ENCODE data around the gene CUX1.

The CUX1 gene

DNA sequence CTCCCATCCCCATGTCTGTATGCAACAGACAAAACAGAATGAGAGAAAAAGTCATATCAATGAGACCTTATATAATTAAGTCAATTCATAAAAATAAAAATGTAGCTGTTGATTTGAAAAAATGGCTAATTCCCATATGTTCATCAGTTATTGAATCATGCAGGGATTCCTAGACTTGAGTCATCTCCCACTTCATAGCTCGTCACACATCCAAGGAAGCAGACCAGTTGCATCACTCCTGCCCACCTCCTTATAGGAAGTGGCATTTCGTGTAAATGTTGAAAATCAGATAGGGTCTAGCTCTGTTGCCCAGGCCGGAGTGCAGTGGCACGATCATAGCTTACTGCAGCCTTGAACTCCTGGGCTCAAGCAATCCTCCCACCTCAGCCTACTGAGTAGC lies 413.2 kb downstream of the CUX1 start:
- DNase-seq, result no peak

DNA sequence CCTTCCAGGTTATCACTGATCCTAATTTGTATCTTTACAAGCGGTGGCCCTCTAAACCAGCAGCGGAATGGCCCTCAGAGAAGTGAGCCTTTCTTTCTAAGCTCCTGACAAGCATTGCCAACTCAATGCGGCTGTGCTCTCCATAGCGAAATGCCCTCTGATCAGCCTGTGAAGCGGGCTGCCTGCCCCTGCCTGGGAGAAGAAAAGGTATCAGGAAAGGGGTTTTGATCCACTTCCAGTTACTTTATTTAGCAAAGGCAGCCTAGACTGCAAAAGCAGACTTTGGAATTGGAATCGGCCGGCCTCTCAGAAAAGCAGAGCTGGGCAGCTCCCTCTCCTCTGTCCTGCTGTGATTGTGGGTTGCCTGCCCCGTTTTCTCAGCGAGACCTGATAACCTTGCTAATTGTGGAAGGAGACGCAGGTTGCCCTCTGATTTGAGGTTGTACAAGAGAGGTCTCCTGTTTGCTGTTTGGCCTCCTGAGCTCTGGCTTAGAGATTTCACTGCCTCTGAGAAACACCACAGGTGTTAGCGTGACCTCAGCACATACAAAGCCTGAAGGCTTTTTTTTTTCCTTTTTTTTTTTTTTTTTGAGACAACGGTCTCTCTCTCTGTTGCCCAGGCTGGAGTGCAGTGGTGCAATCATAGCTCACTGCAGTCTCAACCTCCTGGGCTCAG lies 415.3 kb downstream of the CUX1 start:
- no peak for DNase-seq

DNA sequence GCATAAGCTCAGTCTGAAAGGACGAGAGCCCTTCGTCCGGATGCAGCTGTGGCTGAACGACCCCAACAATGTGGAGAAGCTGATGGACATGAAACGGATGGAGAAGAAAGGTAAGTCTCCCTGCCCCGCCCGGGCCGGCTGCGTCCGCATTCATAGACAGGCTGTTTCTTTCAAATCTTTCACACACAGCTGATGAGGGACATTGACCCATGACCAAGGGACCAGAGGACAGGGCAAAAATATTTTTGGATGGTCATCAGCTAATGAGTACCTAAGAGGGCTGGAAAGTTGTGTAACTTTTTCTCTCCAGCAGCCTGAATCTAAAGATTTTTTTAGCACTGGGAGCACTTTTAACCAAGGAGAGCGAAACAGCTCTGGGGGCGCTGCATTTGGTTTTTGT lies 416.7 kb downstream of the CUX1 start:
- DNase-seq, result no peak

DNA sequence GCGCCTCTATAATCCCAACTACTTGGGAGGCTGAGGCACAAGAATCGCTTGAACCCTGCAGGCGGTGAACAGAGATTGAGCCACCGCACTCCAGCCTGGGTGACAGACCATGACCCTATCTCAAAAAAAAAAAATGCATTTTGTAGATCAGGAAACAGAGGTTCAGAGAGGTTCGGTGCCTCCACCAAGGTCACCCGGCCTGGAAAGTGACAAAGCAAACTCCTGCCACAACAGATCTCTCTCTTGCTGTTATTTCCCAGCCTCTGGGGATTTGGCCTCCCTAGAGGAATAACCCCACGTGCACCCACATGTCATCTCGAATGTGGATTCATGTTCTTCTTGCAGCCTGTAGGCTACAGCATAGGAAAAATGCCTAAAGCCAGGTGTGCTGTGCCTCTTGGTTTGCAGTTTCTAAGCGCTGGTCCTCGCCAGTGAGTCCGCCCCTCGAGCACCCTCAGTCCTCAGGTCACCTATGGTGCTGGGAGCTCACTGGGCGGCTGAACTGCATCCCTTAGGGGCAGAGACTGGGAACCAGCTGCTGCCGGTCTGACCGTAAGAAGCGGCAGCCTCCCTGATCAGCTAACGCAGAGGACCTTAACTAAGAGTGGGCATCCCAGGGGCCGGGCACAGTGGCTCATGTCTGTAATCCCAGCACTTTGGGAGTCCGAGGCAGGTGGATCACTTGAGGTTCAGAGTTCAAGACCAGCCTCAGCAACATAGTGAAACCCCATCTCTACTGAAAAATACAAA lies 417.6 kb downstream of the CUX1 start:
- no peak for DNase-seq

DNA sequence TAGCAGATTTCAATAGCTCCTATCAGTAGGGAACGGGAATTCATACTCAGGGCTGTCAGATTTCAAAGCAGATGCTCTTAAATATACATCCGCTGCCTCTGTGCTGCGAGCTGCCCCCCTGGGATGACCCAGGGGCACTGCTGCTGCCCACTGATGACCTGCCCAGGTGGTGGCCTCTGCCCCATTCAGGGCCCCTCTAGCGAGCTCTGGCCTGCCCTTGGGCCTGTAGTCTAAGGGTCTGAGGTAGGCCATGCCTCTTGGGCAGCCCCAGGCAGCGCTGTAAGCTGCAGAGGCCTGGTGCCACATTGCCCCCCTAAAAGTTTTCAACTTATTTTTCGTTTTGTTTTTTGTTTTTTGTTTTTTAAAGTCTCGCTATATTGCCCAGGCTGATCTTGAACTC lies 418.7 kb downstream of the CUX1 start:
- no peak for DNase-seq

DNA sequence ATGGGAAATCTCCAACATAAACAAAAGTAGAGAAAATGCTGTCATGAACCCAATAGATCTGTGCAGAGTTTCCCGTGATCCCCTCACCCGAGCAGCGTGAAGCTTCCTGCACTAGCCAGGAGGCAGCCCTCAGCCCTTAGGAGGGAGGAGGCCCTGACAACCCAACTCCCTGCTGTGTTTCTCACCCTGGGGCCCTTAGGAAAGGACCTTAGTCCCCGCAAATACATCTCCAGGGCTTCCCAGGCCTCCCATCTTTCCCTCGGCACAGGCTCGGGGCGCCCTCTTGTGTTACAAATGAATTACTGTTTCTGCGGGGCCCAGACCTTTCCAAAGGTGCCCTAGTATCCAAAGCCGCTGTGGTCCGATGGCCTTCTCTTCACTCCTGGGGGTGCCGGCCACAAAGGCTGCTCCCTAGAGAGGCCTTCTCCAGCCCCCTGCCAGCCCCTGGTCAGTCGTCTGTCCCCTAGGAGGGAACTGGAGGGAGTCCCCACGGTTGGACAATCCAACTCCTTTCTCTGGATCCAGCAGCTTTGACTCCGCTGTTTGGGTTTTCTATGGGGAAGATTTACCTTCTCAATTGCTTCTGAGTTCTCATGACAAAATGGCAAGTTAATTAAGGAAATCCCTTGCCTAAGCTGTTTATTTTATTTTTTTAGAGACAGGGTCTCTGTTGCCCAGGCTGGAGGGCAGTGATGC lies 419.3 kb downstream of the CUX1 start:
- peak; percentile 50 for DNase-seq

DNA sequence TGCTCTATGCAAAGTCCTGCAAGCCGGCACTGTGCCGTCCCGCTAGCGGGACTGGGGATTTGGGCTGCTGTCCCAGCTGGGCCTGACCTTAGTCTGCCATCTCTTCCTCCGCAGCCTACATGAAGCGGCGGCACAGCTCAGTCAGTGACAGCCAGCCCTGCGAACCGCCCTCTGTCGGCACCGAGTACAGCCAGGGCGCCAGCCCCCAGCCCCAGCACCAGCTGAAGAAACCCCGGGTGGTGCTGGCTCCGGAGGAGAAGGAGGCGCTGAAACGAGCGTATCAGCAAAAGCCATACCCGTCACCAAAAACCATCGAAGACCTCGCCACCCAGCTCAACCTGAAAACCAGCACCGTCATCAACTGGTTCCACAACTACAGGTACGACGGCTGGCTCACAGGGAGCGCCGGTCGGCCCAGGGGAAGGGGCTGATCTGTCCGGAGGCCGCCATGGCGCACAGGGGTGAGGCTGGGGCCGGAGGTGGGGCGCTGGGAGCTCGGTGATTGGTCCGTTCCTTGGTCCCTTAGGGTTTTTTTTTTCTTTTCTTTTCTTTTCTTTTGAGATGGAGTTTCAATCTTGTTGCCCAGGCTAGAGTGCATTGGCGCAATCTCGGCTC lies 421.9 kb downstream of the CUX1 start:
- no peak for DNase-seq

DNA sequence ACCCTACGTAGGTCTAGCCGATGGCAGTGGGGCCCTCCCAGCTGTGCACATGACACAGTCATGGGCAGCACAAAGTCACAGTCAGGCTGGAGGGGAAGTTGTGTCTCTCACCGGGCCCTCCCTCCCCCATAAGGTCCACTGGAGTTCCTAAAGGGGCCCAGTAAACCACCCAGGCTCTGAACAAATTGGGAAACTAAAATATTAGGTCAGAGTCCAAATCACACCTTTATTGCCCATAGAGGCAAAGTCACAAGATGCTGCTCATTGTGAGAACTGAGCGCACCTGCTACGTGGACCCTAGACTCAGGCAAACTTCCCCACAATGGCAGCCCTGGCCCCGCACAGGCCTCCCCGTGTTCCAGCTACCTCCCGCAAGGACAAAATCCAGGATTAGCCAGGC lies 424.0 kb downstream of the CUX1 start:
- DNase-seq, result no peak

DNA sequence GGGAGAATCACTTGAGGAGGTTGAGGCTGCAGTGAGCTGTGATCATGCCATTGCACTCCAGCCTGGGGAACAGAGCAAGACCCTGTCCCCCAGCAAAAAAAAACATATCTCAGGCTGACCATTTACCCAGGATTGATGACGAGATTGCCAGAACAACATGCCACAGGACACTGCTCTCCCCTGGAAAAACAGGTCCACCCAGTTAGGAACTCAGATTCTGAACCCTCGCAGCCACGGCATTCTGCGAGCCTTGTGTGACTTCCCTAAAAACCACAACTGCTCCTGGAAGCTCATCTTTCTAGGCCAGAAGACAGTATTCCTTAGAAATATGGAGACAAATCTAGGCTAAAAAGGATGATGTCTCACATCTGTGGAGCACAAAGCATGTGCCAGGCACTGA lies 427.2 kb downstream of the CUX1 start:
- no peak for DNase-seq

DNA sequence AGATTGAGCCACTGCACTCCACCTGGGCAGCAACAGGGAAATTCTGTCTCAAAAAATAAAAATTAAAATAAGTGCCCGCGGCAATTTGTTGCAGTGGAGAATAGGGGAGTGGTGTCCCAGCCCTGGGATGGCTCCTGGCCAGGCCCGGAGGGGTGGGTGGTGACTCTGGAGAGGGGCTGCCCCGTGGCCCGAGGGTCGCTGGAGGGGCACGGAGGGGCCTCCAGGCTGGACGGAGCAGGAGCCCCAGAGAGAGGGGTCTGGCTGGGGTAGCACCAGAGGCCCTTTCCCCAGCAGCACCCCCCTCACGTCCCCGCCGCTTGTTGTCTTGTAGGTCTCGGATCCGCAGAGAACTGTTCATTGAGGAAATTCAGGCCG lies 430.6 kb downstream of the CUX1 start:
- no peak for DNase-seq

DNA sequence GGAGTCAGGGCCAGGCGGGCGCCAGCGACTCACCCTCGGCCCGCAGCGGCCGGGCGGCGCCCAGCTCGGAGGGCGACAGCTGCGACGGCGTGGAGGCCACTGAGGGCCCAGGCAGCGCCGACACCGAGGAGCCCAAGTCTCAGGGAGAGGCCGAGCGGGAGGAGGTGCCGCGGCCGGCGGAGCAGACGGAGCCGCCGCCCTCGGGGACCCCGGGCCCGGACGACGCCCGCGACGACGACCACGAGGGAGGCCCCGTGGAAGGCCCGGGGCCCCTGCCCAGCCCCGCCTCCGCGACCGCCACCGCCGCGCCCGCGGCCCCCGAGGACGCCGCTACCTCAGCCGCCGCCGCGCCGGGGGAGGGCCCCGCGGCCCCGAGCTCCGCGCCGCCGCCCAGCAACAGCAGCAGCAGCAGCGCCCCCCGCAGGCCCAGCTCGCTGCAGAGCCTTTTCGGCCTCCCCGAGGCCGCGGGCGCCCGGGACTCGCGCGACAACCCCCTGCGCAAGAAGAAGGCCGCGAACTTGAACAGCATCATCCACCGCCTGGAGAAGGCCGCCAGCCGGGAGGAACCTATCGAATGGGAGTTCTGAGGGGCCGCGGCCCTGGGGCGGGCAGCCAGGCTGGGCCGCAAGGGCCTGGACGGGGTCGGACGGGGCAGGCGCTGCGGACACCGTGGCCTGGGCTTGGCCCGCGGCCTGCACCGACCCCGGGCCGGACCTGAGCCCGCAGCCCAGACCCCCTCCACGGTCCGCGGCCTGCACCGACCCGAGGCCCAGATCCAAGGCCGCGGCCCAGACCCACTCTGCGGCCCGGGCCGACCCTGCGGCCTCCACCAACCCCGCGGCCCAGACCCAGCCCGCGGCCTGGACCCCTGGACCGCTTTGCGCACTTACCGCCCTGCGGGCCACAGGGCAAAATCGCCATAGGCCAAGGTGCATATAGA lies 431.3 kb downstream of the CUX1 start:
- DNase-seq, result no peak

DNA sequence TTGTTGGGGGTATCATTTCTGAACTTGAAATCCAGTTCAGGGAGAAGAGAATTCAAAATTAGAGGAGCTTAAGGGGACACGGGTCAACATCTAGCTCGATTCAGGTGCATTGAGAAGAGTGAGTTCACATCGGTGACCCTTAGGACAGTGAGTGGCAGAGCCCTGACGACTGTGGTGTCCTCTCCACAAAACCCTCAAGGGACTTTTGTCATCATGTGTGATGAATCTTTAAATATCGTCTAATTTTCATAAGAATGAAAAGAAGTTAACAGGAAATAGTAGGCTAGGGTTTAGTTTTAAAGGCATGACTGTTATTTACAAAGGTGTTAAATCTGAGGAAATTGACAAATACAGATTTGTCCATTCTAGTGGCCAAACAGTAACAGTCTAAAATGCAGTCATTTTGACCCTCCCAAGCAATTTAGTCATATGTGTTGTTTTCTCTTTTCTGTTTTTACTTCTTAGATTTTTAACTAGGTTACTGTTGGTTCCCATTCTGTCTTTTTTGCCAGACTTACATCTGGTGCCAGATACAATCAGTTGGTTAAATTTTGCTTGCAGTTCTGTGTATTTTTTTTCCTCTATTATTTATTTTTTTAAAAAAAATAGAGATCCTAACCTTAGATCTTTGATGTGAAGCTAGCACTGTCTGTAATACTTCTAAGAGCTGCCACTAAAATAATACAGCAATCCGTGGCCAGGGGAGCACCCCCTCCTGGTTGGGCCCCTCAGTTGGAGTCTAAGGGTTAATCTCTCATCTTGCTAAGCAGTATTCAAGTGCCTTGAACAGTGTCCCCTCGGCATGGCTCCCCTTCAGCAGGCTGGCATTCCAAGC lies 434.3 kb downstream of the CUX1 start:
- no peak for DNase-seq

DNA sequence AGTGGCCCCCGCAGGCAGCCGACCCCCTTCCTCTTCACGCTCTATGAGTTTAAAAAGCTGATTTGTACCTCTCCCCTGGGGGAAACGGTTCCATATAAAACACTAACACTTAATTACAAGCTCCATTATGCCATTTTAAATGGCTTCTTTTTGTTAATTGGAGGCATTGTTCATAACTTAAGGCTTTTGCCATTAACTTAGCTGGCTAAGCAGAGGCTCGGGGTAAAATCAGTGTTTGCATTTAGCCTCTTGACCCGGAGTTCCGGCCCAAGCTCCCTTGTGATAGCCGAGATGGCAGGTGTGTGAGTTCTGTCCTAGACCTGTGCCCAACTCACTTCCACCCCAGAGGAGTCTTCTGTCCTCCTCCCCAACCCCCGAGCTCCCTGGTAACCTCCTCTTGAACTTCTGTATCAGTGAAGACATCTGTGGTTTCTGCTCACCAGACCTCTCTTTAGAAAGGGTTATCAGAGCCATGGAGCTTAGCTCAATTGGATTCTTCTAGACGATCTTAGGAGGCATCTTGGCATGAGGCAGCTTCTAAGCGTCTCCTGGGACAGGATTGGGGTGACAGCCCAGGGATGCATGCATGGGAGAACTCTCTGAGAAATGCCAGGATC lies 435.0 kb downstream of the CUX1 start:
- no peak for DNase-seq

DNA sequence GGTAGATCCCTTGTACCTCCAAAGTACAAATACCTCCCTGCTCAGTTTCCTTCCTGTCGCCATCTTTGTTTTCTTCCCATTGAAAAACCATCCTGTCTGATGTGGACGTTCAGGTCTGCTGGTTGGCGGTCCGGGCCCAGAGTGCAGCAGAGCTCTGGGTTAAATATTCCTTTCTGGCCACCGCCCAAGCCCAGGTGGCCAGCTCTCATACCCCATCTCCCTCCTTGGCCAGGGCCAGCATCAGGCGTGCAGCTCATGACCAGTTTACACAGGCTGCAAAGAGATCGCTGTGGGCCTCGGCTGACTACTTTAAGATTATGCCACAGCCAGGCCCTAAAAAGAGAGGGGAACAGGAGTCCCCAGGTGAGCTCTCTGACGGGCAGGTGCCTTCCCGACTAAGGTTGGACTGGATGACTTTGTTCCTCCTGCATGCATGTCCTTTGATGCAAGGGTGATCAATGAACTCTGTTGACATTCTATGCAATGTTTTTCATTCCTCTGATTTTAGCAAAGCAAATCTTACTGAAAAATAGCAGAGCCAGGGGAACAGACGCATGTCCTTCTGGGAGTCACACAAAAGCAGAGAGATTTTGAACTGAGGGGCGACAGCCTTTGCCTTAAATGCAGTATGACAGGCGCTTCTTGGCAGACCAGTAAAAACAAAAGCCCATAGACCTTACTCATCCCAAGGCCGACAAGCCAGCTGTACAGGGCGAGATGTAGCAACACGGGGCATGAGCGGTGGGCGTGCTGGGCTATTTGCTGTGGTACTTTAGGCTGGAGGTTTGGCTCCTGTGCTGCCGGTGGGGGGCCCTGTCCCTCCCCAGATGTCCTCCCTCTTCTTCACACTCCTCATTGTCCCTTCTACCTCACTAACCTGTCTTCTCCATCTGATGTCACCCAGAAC lies 435.9 kb downstream of the CUX1 start:
- DNase-seq, result no peak

DNA sequence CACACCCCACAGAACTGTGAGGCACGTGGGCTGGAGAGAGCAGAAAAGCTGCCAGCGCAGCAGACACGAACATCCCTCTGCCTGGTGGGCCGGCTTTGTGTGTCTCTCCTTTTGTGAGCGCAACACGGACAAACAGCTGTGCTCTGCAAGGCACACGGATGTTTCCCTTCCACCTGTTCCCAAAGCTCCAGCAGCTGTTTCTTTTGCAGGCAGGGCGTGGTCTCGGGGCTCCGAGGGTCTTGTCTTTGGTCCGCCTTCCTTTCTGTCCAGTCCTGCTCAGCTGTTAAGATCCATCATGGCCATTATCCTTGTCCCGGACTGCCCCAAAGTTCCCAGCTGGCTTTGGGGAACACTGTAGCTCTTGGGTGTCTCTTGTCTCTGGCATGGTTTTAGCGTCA lies 436.5 kb downstream of the CUX1 start:
- DNase-seq, result no peak

DNA sequence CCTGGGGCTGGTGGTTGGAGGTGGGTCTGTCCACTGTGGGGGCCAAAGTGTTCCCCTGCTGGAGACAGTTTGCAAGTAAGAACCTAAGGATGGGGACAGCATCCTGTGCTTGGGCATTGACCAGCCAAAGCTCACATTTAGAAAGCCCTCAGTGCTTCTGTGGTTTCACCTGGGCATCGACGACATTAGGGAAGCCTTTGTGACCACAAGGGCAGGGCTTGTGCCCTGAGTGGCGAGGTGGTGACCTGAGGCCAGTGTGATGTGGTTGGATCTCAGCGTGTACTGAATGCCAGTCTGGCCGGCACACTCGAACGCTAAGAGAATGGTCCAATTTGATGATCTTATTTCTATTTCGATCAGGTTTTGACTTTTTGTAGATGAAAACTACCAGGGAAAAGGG lies 437.1 kb downstream of the CUX1 start:
- no peak for DNase-seq

DNA sequence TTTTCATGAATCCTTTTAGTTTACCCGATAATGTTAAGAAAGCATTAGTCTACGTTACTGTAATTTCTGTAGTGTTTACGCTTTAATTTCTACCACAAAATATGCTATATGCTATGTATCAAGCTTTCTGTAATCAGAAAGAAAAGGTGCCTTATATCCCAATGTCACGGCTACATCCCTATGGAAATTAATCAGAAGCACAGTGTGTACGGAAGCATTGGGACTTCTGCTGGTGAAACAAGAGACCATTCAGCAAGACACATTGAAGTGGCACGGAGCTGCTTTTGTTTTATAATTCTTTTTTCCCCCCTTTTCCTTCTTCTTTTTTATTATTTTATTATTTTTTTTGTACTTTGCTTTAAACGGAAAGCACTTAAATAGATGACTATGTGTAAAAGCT lies 438.1 kb downstream of the CUX1 start:
- no peak for DNase-seq

DNA sequence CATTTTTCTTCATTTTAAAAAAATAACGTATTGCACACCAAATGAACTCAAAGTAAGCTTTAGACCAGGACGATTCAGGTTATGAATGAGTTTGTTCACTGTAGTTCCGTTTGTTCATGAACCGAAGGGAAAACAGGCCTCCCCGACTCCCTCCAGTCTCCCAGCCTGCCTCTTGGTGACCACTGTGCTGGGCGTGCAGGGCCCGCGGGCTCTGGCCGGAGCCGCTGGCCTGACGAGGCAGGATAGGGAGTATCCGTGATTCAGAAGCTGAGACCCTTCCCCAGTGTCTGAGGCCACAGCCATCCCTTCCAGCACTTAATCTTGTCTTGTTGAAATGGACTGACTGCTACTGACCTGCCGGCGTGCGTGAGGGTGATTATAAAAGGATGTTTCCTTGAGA lies 438.5 kb downstream of the CUX1 start:
- DNase-seq, result no peak

DNA sequence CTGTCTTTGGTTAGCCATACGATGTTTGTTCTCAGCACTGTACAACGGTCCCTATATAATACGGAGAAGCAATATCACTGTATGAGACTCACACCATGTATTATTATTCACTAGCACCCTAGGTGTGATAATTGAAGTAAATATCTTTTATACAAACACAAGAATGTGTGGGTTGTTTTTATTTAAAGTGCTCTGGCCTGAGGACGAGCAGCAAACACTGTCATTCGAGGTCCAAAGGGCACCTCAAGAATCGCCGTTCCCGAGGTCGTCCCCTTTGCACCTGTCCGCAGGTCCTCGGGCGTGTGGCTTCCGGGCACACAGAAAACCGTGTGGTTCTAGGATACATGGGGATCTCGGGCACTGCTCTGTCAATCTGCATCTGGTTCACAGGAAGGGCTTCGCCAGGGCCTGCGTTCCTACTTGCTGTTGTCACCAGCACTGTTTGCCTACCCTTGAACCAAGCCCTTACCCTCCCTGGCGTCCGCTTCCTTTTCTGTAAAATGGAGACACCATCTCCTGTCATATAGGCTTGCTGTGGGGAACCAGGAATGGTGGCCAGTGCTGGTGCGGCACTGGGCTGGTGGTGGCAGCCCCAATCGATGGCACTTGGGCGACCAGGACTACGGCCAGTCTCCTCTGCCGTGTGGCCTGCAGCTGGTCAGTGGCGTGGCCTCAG lies 440.8 kb downstream of the CUX1 start:
- no peak for DNase-seq

DNA sequence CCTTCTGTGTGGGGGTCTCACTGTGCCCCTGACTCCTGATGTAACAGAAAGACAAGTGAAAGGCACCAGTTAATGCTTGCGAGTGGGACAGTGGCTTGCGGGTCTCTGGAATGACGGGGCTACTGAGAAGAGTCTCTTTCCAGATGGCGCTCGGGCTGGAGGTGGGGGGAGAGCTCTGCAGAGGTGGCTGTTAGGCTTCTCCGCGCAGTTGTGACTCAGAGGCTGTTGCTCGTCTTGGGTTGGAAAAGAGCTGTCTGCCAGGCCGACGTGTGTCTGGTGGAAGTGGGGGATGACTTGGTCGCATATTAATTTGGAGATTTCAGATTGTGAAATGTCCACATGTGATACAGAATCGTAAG lies 441.3 kb downstream of the CUX1 start:
- no peak for DNase-seq
